Retinal pigment epithelial cell (primary cell): ENCODE results near the gene GRIN2A.
A peak's percentile ranks its signal among the peaks of the same experiment; 100 is the strongest.

Experiments used
- DNase-seq: peaks from one replicate; pipeline ENCODE4 v3.0.0-alpha.2; 2010; ENCODE audit warnings: low read depth
- H3K4me3 ChIP-seq: 2 replicates; pipeline ENCODE4 v1.5.1; 2011; ENCODE audit warnings: mild to moderate bottlenecking, low read length, control low read depth, moderate library complexity
- TF ChIP-seq, protein P1 (sequence below): conservative IDR thresholded peaks from 2 replicates; pipeline ENCODE4 v1.5.1; 2011; ENCODE audit warnings: low read depth, low read length, control low read depth, inconsistent platforms

GRIN2A gene

GRCh38 chr16:9860876-9861275 is 321.4 kb downstream of the GRIN2A start:
- TF ChIP-seq, protein P1, sequence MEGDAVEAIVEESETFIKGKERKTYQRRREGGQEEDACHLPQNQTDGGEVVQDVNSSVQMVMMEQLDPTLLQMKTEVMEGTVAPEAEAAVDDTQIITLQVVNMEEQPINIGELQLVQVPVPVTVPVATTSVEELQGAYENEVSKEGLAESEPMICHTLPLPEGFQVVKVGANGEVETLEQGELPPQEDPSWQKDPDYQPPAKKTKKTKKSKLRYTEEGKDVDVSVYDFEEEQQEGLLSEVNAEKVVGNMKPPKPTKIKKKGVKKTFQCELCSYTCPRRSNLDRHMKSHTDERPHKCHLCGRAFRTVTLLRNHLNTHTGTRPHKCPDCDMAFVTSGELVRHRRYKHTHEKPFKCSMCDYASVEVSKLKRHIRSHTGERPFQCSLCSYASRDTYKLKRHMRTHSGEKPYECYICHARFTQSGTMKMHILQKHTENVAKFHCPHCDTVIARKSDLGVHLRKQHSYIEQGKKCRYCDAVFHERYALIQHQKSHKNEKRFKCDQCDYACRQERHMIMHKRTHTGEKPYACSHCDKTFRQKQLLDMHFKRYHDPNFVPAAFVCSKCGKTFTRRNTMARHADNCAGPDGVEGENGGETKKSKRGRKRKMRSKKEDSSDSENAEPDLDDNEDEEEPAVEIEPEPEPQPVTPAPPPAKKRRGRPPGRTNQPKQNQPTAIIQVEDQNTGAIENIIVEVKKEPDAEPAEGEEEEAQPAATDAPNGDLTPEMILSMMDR: no peak
- no peak for DNase-seq

DNA sequence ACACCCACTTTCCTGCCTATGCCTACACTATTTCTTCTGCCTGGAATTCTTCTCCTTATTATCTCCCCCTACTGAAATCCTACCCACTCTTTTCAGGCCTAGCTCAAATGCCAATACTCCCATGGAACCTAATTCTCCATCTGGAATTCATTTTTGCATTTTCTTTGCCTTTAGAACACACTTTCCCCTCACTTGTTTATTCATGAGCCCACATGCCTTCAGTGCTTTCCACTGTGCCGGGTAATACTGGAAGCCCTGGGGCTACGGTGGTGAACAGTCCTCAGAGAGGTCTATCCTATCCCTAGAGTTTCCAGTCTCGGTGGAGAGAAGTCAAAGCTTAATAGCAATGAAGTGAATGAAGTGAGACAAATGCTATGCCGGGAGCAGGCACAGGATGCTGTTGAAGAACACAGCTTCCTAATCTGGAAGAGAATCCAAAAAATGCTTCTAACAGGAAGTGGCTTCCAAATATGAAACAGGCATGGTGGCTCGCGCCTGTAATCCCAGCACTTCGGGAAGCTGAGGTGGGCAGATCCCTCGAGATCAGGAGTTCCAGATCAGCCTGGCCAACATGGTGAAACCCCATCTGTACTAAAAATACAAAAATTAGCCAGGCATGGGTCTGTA is 322.4 kb downstream of the GRIN2A start:
- TF ChIP-seq, protein P1: no peak
- no peak overlapping the region for H3K4me3 ChIP-seq
- no peak for DNase-seq

More at GRCh38 chr16:9860876-9861275, 321.4 kb downstream of the GRIN2A start:
- no peak overlapping the region for H3K4me3 ChIP-seq

DNA sequence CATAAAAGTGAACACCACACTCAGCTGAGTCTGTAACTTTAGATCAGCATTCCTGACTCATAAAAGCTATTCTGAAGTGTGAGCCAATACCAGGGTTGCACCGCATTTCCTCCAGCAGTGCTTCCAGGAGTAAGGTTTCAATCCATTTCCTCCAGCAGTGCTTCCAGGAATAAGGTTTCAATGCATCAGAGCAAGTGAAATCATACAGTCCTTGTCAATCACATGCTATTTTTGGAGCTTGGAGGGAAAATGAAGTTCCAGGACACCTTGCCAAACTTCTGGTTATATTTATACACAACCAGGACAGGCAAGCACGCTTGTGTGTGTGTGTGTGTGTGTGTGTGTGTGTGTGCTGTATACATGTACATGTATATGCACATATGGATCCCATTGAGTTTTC is 327.6 kb downstream of the GRIN2A start:
- no peak overlapping the region for H3K4me3 ChIP-seq
- TF ChIP-seq, protein P1: no peak
- peak; percentile 63 for DNase-seq

DNA sequence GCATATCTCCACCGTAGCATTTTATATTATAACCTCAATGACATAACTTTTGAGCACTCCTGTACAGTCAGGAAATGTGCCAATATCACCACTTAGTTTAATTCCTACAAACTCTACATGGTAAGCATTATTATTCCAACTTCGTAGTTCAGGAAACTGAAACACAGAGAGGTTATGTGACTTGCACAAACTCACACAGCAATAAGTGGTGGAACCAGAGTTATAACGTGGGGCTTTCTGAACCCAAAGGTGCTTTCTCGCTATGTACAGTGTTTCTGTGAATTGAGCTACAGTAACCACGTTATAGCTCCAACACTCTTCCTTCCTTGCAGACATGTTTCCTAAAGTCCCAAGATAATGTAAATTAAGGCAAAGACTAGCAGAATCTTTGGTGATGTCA is 330.2 kb downstream of the GRIN2A start:
- TF ChIP-seq, protein P1: no peak
- DNase-seq: no peak
- H3K4me3 ChIP-seq: no peak overlapping the region

DNA sequence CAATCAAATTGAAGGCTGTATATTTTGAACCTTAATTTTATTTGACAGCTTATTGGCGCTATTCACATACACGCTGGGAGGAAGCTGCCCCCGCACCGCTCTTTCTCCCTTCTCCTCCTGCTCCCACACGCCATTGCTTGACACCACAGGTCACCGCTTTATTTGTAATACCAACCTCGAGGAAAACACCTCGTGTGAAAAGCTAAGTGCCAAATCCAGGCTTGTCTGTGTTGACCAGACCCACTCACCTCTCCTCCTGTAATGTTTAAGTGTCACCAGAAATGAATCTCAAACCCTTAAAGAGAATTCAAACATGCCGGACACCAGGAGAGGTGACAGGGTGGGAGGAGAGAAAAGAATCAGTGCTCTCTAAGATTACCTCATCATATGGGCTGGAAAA is 331.4 kb downstream of the GRIN2A start:
- no peak for DNase-seq
- no peak overlapping the region for H3K4me3 ChIP-seq
- TF ChIP-seq, protein P1: no peak

- TF ChIP-seq, protein P1: no peak
- H3K4me3 ChIP-seq: no peak overlapping the region
- DNase-seq: no peak
Observed at GRCh38 chr16:9849697-9850245, 332.5 kb downstream of the GRIN2A start.

DNA sequence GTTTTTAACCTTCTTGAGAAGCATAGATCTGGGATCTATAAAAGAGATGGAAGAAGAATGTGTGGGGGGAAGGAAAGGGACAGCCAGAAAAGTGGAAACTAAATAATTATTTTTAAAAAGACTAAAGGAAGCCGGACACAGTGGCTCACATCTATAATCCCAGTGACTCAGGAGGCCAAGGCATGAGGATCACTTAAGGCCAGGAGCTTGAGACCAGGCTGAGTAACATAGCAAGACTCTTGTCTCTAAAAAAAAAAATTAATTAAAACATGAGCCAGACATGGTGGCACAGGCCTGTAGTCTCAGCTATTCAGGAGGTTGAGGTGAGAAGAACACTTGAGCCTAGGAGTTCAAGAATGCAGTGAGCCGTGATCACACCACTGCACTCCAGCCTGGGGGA is 335.1 kb downstream of the GRIN2A start:
- DNase-seq: no peak
- TF ChIP-seq, protein P1: no peak
- no peak overlapping the region for H3K4me3 ChIP-seq
